Testis (tissue), 2 donors: ENCODE results near the gene MYO1E.

Source experiments
- POLR2A ChIP-seq: fragments of 450-650 bp; IDR thresholded peaks from one replicate; pipeline ENCODE4 v1.6.1; 2017; ENCODE audit warnings: antibody characterized with exemption, mild to moderate bottlenecking, moderate library complexity
- TF ChIP-seq, protein P1 (sequence below), 3 experiments: fragments of 450-650 bp in 2 of 3; fragments of 200-600 bp in 1 of 3; sonication (generic) in 1 of 3; IDR thresholded peaks; one replicate each; pipeline ENCODE4 v1.5.1; 2016 to 2019; ENCODE audit warnings: antibody characterized with exemption in 3 of 3, mild to moderate bottlenecking in 2 of 3, moderate library complexity in 1 of 3

DNA sequence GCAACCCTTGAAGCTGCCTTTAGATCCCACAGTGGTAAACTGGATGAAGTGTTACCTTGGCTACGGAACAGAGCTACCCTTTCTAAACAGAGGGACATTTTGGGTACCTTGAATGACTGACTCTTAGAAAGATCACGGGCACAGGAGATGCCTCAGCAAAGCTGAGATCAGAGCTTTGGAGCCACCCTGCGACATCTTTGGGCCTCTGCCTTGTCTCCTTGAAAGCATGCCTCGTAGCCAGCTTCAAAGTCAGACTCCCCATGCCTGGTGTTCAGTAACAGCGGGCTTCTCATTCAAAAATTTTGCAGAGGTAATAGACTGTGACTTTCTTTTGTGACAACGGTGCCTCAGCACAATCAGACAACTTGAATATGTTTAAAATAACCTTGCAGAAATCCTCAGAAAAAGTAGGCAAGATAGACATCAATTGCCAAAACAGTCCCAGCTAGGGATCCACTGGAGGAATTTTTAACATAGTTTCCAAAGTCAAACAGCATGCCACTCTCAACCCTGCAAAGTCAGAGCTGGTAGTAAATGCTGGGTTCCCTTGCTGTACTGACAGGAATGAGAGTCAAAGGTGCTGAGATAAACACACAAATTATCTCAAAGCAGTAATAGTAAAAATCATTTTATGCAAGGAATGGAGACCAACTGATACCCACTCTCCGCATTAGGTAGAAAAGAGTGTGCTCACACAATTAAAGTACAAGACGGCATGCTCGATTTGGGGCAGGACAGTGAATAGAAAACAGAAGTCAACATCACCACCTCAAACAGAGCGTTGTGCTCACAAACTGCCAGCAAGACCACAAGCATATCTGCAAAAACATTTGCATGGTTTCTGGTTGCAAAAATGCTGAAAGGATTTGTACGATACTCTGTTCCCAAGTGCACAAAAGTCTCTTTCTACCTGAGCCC is 82.1 kb downstream of the MYO1E start:
- TF ChIP-seq, protein P1, sequence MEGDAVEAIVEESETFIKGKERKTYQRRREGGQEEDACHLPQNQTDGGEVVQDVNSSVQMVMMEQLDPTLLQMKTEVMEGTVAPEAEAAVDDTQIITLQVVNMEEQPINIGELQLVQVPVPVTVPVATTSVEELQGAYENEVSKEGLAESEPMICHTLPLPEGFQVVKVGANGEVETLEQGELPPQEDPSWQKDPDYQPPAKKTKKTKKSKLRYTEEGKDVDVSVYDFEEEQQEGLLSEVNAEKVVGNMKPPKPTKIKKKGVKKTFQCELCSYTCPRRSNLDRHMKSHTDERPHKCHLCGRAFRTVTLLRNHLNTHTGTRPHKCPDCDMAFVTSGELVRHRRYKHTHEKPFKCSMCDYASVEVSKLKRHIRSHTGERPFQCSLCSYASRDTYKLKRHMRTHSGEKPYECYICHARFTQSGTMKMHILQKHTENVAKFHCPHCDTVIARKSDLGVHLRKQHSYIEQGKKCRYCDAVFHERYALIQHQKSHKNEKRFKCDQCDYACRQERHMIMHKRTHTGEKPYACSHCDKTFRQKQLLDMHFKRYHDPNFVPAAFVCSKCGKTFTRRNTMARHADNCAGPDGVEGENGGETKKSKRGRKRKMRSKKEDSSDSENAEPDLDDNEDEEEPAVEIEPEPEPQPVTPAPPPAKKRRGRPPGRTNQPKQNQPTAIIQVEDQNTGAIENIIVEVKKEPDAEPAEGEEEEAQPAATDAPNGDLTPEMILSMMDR (IDR thresholded peaks at IDR 0.05) = no peak
- TF ChIP-seq POLR2A = no peak
